Measurements from ENCODE around the gene SDF2L1.
"Not testable (repeated sequence)": the region's sequence is repeated elsewhere in the genome, so short reads cannot be mapped to it uniquely, and the experiment has no call there.

SDF2L1 gene

DNA sequence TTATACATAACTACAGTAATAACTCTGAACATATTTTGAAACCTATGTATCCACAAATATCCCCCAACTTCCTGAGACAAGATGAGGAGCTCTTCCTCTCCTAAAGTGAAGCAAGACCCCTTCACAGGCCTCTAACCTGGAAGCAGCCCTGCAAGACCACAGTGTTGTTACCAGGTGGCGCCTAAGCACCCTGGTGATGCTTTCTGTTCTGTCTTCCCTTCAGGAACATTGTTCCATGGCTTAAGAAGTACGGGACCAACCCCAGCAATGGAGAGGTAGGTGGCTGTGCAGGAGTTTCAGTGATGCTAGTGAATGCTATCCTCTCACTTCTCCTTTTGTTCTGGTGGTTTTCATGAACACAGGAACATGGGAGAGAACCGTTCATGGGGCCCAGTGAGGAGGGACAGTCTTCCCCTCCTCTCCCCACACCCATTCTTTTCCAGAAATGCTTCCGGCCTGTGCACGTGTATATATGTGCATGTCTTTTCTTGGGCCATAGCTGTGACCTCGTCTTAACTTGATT is 30.1 kb downstream of the SDF2L1 start:
- no peak overlapping the region for H3K27ac ChIP-seq (ENCODE audit: low read depth, low read length)
- H3K4me1 ChIP-seq (ENCODE audit: control insufficient read depth, insufficient read depth, low read length, unreplicated experiment): no peaks in the 10 kb centered on the region
- H3K27me3 ChIP-seq (ENCODE audit: insufficient read depth, low read length): no peaks in the 10 kb centered on the region
- no peaks in the 10 kb centered on the region for H3K79me2 ChIP-seq (ENCODE audit: control insufficient read depth, insufficient read depth, low read length, unreplicated experiment)
- H3K36me3 ChIP-seq (ENCODE audit: insufficient read depth, low read length): no peaks in the 10 kb centered on the region
- no peak overlapping the region for H3K4me3 ChIP-seq (ENCODE audit: low read depth, low read length)
- H2AFZ ChIP-seq (ENCODE audit: low read length, unreplicated experiment): no peak overlapping the region

DNA sequence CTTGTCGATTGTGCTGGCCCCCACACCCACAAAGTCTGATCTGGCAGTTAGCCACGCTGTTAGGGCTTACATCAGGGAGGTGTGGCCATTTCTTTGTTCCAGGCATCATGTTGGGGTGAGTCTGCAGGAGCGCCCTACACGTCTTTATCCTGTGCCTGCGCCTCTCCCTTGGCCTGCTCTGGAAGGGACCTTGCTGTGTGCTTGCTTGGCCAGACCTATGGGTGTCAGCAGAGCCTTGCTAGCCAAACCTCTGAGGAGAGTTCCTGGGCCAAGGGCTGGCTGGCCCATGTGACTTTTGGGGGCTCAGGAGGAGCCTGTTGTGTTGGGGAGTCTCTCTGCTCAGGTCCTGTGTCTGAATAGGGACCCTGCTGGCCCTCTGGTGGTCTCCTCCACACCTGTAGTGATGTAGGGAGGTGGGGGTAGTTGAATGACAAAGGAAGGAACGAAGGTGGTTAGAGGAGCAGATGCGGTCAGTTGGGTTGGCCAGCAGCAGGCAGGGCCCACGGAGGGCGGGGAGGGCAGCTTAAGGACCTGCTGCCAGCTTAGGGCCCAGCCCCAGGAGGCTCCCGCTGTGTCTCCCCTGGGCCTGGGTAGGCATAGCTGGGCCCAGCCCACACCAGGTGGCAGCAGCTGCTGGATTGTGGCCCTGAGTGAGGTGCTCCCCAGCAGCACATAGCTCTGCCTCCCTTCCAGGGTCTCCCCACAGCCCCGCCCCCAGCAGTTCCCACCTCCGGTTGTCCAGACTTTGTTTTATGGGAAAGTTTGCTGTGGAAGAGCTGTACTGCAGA is 31.6 kb downstream of the SDF2L1 start:
- Histone ChIP-seq H3K4me1 (ENCODE audit: control insufficient read depth, insufficient read depth, low read length, unreplicated experiment) (no peaks in the 10 kb centered on the region), H3K27ac (ENCODE audit: low read depth, low read length) (no peak overlapping the region), H3K36me3 (ENCODE audit: insufficient read depth, low read length) (no peaks in the 10 kb centered on the region)

DNA sequence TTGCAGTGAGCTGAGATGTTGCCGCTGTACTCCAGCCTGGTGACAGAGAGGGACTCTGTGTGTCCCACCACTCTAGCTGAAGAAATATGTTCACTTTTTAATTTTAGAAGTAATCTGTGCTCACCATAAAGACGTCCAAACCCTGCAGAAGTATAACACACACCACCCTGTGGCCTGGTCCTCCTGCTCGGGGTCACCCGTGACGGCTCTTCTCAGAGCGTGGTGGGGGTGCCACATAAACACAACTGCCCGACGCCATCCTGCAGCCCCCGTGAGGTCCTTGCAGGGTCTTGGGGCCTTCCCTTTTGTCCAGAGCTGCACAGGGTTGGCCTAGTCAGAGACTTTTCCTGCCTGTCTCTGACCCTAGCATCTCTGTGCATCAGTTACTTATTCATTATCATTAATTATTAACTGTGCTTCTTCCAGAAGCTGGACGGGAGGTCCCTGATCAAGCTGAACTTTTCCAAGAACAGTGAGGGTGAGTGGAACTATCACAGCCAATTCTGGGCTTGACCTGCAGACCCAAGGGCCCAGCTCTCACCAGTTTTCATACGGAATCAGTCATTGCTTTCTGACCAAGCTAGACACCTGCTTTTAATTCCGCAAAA is 32.6 kb downstream of the SDF2L1 start:
- Histone ChIP-seq H3K36me3 (ENCODE audit: insufficient read depth, low read length) (no peaks in the 10 kb centered on the region), H3K79me2 (ENCODE audit: control insufficient read depth, insufficient read depth, low read length, unreplicated experiment) (no peaks in the 10 kb centered on the region)

More for the DNA sequence above, 31.6 kb downstream of the SDF2L1 start:
- H3K79me2 ChIP-seq (ENCODE audit: control insufficient read depth, insufficient read depth, low read length, unreplicated experiment): no peaks in the 10 kb centered on the region
- H3K4me3 ChIP-seq (ENCODE audit: low read depth, low read length): no peak overlapping the region
- H3K27me3 ChIP-seq (ENCODE audit: insufficient read depth, low read length): no peaks in the 10 kb centered on the region
- H2AFZ ChIP-seq (ENCODE audit: low read length, unreplicated experiment): no peak overlapping the region

DNA sequence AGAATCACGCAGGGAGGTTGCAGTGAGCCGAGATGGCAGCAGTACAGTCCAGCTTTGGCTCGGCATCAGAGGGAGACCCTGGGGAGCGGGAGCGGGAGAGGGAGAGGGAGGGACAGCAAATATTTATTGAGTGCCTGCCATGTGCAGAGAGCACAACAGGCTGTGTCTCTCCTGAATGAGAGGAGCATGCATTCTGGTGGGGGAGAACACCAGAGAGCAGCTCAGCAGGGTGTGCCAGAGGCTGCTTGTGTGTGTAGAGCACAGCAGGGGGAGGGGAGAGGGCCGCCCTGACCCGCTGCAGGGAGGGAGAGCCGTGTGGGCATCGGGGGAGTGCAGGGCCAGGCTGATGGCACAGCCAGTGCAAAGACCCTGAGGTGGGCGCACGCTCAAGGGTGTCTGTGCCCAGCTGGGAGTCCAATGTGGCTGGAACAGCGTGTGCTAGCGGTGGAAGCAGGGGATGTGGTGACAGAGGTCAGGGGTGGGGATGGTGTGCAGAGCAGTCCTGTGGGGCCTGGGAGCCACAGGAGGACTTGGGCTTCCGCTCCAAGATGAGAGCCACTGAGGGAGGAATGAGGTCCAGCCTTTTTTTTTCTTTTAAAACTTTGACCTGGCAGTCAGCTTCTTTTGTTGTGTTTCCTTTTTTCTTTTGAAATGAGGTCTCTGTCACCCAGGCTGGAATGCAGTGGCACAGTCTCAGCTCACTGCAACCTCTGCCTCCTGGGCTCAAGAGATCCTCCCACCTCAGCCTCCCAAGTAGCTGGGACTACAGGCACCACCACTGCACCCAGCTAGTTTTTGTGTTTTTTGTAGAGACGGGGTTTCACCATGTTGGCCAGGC is 35.7 kb downstream of the SDF2L1 start:
- no peaks in the 10 kb centered on the region for H3K79me2 ChIP-seq (ENCODE audit: control insufficient read depth, insufficient read depth, low read length, unreplicated experiment)
- no peak overlapping the region for H2AFZ ChIP-seq (ENCODE audit: low read length, unreplicated experiment)
- H3K4me3 ChIP-seq (ENCODE audit: low read depth, low read length): no peak overlapping the region
- no peaks in the 10 kb centered on the region for H3K36me3 ChIP-seq (ENCODE audit: insufficient read depth, low read length)
- no peaks in the 10 kb centered on the region for H3K4me1 ChIP-seq (ENCODE audit: control insufficient read depth, insufficient read depth, low read length, unreplicated experiment)
- H3K27ac ChIP-seq (ENCODE audit: low read depth, low read length): no peak overlapping the region
- H3K27me3 ChIP-seq (ENCODE audit: insufficient read depth, low read length): no peaks in the 10 kb centered on the region

More for the DNA sequence above, 32.6 kb downstream of the SDF2L1 start:
- H3K4me3 ChIP-seq (ENCODE audit: low read depth, low read length): no peak overlapping the region
- no peak overlapping the region for H3K27ac ChIP-seq (ENCODE audit: low read depth, low read length)
- H2AFZ ChIP-seq (ENCODE audit: low read length, unreplicated experiment): no peak overlapping the region
- H3K27me3 ChIP-seq (ENCODE audit: insufficient read depth, low read length): no peaks in the 10 kb centered on the region
- H3K4me1 ChIP-seq (ENCODE audit: control insufficient read depth, insufficient read depth, low read length, unreplicated experiment): no peaks in the 10 kb centered on the region

DNA sequence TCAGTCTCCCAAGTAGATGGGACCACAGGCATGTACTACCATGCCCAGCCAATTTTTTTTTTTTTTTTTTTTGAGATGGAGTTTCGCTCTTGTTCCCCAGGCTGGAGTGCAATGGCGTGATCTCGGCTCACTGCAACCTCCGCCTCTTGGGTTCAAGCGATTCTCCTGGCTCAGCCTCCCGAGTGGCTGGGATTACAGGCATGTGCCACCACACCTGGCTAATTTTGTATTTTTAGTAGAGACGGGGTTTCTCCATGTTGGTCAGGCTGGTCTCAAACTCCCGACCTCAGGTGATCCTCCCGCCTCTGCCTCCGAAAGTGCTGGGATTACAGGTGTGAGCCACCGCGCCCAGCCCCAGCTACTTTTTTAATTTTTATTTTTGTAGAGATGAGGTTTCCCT is 36.7 kb downstream of the SDF2L1 start:
- not testable (repeated sequence) for H3K36me3 ChIP-seq (ENCODE audit: insufficient read depth, low read length); H3K4me3 ChIP-seq (ENCODE audit: low read depth, low read length); H3K27ac ChIP-seq (ENCODE audit: low read depth, low read length); H3K27me3 ChIP-seq (ENCODE audit: insufficient read depth, low read length); H3K4me1 ChIP-seq (ENCODE audit: control insufficient read depth, insufficient read depth, low read length, unreplicated experiment); H2AFZ ChIP-seq (ENCODE audit: low read length, unreplicated experiment); H3K79me2 ChIP-seq (ENCODE audit: control insufficient read depth, insufficient read depth, low read length, unreplicated experiment)

DNA sequence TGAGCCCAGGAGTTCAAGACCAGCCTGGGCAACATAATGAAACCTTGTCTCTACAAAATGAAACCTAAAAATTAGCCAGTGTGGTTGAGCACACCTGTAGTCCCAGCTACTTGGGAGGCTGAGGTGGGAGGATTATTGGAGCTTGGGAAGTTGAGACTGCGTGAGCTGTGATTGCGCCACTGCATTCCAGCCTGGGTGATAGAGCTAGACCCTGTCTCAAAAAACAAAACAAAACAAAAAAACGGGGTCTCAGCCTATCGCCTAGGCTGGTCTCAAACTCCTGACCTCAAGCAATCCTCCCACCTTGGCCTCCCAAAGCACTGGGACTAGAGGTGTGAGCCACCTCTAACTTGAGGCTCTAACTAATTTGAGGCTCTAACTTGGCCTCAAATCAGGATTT is 37.3 kb downstream of the SDF2L1 start:
- Histone ChIP-seq H3K36me3 (ENCODE audit: insufficient read depth, low read length) (no peaks in the 10 kb centered on the region), H3K4me1 (ENCODE audit: control insufficient read depth, insufficient read depth, low read length, unreplicated experiment) (no peaks in the 10 kb centered on the region), H2AFZ (ENCODE audit: low read length, unreplicated experiment) (no peak overlapping the region), H3K4me3 (ENCODE audit: low read depth, low read length) (no peak overlapping the region), H3K79me2 (ENCODE audit: control insufficient read depth, insufficient read depth, low read length, unreplicated experiment) (no peaks in the 10 kb centered on the region), H3K27me3 (ENCODE audit: insufficient read depth, low read length) (no peaks in the 10 kb centered on the region), H3K27ac (ENCODE audit: low read depth, low read length) (no peak overlapping the region)

GRCh38 chr22:21680830-21681565 is 38.9 kb downstream of the SDF2L1 start:
- no peak overlapping the region for H2AFZ ChIP-seq (ENCODE audit: low read length, unreplicated experiment)
- H3K36me3 ChIP-seq (ENCODE audit: insufficient read depth, low read length): no peaks in the 10 kb centered on the region
- H3K4me1 ChIP-seq (ENCODE audit: control insufficient read depth, insufficient read depth, low read length, unreplicated experiment): no peaks in the 10 kb centered on the region
- H3K4me3 ChIP-seq (ENCODE audit: low read depth, low read length): no peak overlapping the region
- H3K79me2 ChIP-seq (ENCODE audit: control insufficient read depth, insufficient read depth, low read length, unreplicated experiment): no peaks in the 10 kb centered on the region
- no peaks in the 10 kb centered on the region for H3K27me3 ChIP-seq (ENCODE audit: insufficient read depth, low read length)
- H3K27ac ChIP-seq (ENCODE audit: low read depth, low read length): no peak overlapping the region

DNA sequence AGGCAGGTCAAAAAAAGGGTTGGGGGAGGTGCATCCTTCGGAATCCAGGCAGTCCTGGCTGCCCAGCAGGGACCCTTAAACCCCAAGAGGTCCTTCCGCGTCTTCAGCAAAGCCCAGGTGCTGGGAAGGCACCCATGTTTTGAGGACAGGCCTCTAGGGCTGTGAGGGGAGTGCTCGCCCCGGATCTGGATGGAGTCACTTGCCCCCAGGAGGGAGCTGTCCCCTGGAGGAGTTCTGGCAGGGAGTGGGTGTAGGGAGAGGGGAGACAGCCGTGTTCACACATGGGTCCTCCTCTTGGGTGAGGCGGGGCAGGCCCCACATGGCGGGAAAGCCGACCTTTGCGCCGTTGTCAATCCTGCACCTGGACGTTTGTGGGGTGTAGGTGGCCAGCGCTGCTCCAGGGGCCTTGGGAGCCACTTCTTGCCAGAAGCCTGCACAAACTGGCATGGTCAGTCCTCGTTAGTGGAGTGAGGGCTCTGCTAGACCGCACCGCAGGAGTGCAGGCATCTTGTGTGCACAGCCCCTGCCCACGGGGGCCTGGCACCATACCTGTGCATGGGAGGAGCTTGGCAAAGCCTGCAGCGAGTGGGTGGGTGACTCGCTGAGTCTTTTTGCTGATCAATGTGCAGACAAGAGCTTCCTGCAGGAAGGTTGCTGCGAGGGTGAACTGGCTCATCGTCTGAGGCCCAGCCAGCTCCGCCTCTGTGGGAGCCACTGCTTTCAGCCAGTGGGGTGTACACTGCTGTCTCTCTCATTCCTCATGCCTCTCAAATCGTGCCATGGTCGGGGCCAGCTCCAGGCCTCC is 39.7 kb downstream of the SDF2L1 start:
- Histone ChIP-seq H3K79me2 (ENCODE audit: control insufficient read depth, insufficient read depth, low read length, unreplicated experiment) (no peaks in the 10 kb centered on the region), H3K36me3 (ENCODE audit: insufficient read depth, low read length) (no peaks in the 10 kb centered on the region), H3K4me3 (ENCODE audit: low read depth, low read length) (no peak overlapping the region), H2AFZ (ENCODE audit: low read length, unreplicated experiment) (no peak overlapping the region), H3K27me3 (ENCODE audit: insufficient read depth, low read length) (no peaks in the 10 kb centered on the region), H3K27ac (ENCODE audit: low read depth, low read length) (no peak overlapping the region), H3K4me1 (ENCODE audit: control insufficient read depth, insufficient read depth, low read length, unreplicated experiment) (no peaks in the 10 kb centered on the region)

DNA sequence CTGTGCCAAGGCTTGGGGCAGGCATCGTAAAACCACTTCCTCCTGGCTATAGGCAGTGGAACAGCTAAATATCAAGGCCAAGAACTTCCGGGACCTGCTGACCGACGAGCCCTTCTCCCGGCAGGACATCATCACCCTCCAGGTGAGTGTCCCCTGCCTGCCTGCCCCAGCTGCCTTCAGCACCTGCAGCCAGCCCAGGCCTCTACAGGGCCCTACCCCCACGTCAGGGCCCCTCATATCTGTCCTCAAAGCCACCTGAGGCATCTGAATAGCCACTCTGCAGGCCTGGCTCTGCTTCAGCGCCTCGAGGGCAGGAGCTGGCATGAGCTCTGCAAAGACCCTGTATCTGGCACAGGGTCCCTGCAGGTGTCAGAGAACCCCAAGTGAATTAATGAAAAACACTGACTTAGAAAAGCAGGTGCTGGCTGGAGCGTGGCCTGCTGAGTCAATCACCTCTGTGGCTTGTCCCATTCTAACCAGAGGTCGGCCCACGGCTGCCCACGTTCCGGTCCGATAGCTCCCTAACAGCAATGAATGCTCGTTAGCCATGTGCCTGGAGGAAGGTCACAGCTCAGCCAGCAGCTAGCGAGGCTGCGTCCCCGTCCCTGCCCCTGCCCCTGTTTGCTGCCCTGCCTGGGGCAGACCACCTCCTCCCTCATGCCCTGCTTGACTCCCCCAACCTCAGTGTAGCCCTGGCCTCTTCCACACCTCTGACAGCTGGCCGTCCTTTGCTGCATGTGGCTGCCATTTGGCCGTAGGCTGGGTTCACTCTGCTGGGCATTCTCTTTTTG is 40.5 kb downstream of the SDF2L1 start:
- Histone ChIP-seq H3K79me2 (ENCODE audit: control insufficient read depth, insufficient read depth, low read length, unreplicated experiment) (no peaks in the 10 kb centered on the region), H3K36me3 (ENCODE audit: insufficient read depth, low read length) (no peaks in the 10 kb centered on the region), H3K27me3 (ENCODE audit: insufficient read depth, low read length) (no peaks in the 10 kb centered on the region), H3K4me1 (ENCODE audit: control insufficient read depth, insufficient read depth, low read length, unreplicated experiment) (no peaks in the 10 kb centered on the region), H2AFZ (ENCODE audit: low read length, unreplicated experiment) (no peak overlapping the region), H3K27ac (ENCODE audit: low read depth, low read length) (no peak overlapping the region), H3K4me3 (ENCODE audit: low read depth, low read length) (no peak overlapping the region)
